ENCODE measurements around the gene IFI6. TPM values are rescaled to one million over a fixed set of nuclear protein-coding genes. Genes with fewer than 3 reads are reported as not detected.
"Not testable (repeated sequence)": the region's sequence is repeated elsewhere in the genome, so short reads cannot be mapped to it uniquely, and the experiment has no call there.

Gene IFI6
- total RNA-seq, 3 donors from 2014 or later: 18.7 to 50.6 (median 47.4) TPM

- no peak overlapping the region for H3K27ac ChIP-seq
- H3K36me3 ChIP-seq: no peaks in the 10 kb centered on the region
- TF ChIP-seq POLR2A (IDR thresholded peaks at IDR 0.05) (no peak), POLR2AphosphoS5 (IDR thresholded peaks at IDR 0.05) (no peak), CTCF (IDR thresholded peaks at IDR 0.05) (no peak)
- H3K9me3 ChIP-seq: no peaks in the 10 kb centered on the region
- H3K4me1 ChIP-seq: no peaks in the 10 kb centered on the region
- no peak for DNase-seq (ENCODE audit: low spot score in 2 of 2)
- intact Hi-C loops (cut with DNase I; ENCODE audit: low total_unique reads): no loop called here
- H3K27me3 ChIP-seq: no peaks in the 10 kb centered on the region
- H3K4me3 ChIP-seq: no peak overlapping the region
These were observed 50.7 kb downstream of the IFI6 start for GRCh38 chr1:27621051-27621920.

- H3K27me3 ChIP-seq; intact Hi-C loops (cut with DNase I; ENCODE audit: low total_unique reads); DNase-seq (ENCODE audit: low spot score in 2 of 2); H3K9me3 ChIP-seq; H3K27ac ChIP-seq; H3K4me1 ChIP-seq; H3K36me3 ChIP-seq; H3K4me3 ChIP-seq: not testable (repeated sequence)
These were observed 52.1 kb downstream of the IFI6 start for GRCh38 chr1:27619782-27620438.

- TF ChIP-seq CTCF (IDR thresholded peaks at IDR 0.05) (no peak), POLR2A (IDR thresholded peaks at IDR 0.05) (no peak), POLR2AphosphoS5 (IDR thresholded peaks at IDR 0.05) (no peak)
- Histone ChIP-seq H3K4me3 (no peak overlapping the region), H3K36me3 (no peaks in the 10 kb centered on the region), H3K4me1 (no peaks in the 10 kb centered on the region), H3K27ac (no peak overlapping the region), H3K27me3 (no peaks in the 10 kb centered on the region), H3K9me3 (no peaks in the 10 kb centered on the region)
- no peak for DNase-seq (ENCODE audit: low spot score in 2 of 2)
- intact Hi-C loops (cut with DNase I; ENCODE audit: low total_unique reads): no loop called here
These were observed 53.5 kb downstream of the IFI6 start for GRCh38 chr1:27618341-27619082.

GRCh38 chr1:27617420-27617819 is 54.6 kb downstream of the IFI6 start:
- intact Hi-C loops (cut with DNase I; ENCODE audit: low total_unique reads): no loop called here
- H3K4me1 ChIP-seq: no peaks in the 10 kb centered on the region
- no peak overlapping the region for H3K27ac ChIP-seq
- H3K36me3 ChIP-seq: no peaks in the 10 kb centered on the region
- H3K9me3 ChIP-seq: no peaks in the 10 kb centered on the region
- no peak overlapping the region for H3K4me3 ChIP-seq
- no peaks in the 10 kb centered on the region for H3K27me3 ChIP-seq
- DNase-seq (ENCODE audit: low spot score in 2 of 2): no peak
- no peak for TF ChIP-seq CTCF (IDR thresholded peaks at IDR 0.05)

- Histone ChIP-seq H3K27ac (no peak overlapping the region), H3K4me3 (no peak overlapping the region)
- intact Hi-C loops (cut with DNase I; ENCODE audit: low total_unique reads): no loop called here
These were observed 55.6 kb downstream of the IFI6 start for GRCh38 chr1:27616441-27616840.

More at GRCh38 chr1:27616441-27616840, 55.6 kb downstream of the IFI6 start:
- Histone ChIP-seq H3K9me3 (no peaks in the 10 kb centered on the region), H3K27me3 (no peaks in the 10 kb centered on the region), H3K36me3 (no peaks in the 10 kb centered on the region), H3K4me1 (no peaks in the 10 kb centered on the region)
- TF ChIP-seq POLR2AphosphoS5 (IDR thresholded peaks at IDR 0.05): no peak
- no peak for TF ChIP-seq CTCF (IDR thresholded peaks at IDR 0.05)
- TF ChIP-seq POLR2A (IDR thresholded peaks at IDR 0.05): no peak
- DNase-seq (ENCODE audit: low spot score in 2 of 2): no peak

Other genes with a start within 250 kb of the IFI6 start
- gene WASF2, start 182.0 kb downstream of the IFI6 start, total RNA-seq: 10 to 100 TPM; 41.6 to 93.5 (median 43.2) TPM
- gene AHDC1, start 68.0 kb downstream of the IFI6 start, total RNA-seq: 10 to 100 TPM; 10.7 to 17.1 (median 15.4) TPM
- gene FGR, start 37.0 kb downstream of the IFI6 start, total RNA-seq: 10 to 100 TPM; 22.1 to 46.9 (median 24.3) TPM
- gene FAM76A, start 53.8 kb upstream of the IFI6 start, total RNA-seq: 10 to 100 TPM; 13.5 to 34.2 (median 14.4) TPM
- gene STX12, start 101.0 kb upstream of the IFI6 start, total RNA-seq: 100 to 1,000 TPM in 1 of 3 donors, 10 to 100 TPM in 2; 62.3 to 165 (median 80.8) TPM
- gene PPP1R8, start 158.6 kb upstream of the IFI6 start, total RNA-seq: 10 to 100 TPM; 36.1 to 43.5 (median 37.9) TPM
- 10 to 100 TPM; 22.0 to 52.0 (median 25.6) TPM for gene THEMIS2, start 200.4 kb upstream of the IFI6 start, total RNA-seq
- 10 to 100 TPM; 35.8 to 42.3 (median 39.0) TPM for gene RPA2, start 242.4 kb upstream of the IFI6 start, total RNA-seq